ENCODE results near the gene DSC1.
"Not testable (repeated sequence)": the region's sequence is repeated elsewhere in the genome, so short reads cannot be mapped to it uniquely, and the experiment has no call there.

The DSC1 gene

DNA sequence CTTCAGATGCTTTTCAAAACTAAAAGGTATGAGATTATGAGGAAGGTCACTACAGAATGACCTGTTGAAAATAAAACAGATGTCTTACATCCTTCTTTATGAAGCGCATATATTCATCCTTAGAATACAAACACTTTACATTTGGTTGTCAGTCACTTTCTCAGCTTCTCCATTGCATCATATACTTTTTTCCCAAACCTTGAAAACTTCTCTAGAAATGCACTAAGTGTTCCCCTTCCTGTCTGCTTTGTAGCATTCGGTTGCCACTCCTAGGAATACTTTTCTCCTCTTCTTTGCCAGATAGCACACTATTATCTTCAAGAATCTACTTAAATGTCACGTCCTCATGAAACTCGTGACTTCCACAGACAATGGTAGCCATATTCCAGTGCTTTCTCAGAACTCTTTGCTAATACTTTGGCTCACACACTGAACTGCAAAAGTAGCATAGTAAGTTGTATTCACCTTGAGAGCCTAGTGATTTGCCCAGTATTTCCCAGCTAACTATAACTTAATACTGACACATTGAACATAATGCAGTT is 27.6 kb downstream of the DSC1 start:
- TF ChIP-seq, protein P1, sequence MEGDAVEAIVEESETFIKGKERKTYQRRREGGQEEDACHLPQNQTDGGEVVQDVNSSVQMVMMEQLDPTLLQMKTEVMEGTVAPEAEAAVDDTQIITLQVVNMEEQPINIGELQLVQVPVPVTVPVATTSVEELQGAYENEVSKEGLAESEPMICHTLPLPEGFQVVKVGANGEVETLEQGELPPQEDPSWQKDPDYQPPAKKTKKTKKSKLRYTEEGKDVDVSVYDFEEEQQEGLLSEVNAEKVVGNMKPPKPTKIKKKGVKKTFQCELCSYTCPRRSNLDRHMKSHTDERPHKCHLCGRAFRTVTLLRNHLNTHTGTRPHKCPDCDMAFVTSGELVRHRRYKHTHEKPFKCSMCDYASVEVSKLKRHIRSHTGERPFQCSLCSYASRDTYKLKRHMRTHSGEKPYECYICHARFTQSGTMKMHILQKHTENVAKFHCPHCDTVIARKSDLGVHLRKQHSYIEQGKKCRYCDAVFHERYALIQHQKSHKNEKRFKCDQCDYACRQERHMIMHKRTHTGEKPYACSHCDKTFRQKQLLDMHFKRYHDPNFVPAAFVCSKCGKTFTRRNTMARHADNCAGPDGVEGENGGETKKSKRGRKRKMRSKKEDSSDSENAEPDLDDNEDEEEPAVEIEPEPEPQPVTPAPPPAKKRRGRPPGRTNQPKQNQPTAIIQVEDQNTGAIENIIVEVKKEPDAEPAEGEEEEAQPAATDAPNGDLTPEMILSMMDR (IDR thresholded peaks at IDR 0.05; ENCODE audit: low read depth, low read length): no peak
- no peak overlapping the region for H3K4me3 ChIP-seq (ENCODE audit: low read depth, low read length)

DNA sequence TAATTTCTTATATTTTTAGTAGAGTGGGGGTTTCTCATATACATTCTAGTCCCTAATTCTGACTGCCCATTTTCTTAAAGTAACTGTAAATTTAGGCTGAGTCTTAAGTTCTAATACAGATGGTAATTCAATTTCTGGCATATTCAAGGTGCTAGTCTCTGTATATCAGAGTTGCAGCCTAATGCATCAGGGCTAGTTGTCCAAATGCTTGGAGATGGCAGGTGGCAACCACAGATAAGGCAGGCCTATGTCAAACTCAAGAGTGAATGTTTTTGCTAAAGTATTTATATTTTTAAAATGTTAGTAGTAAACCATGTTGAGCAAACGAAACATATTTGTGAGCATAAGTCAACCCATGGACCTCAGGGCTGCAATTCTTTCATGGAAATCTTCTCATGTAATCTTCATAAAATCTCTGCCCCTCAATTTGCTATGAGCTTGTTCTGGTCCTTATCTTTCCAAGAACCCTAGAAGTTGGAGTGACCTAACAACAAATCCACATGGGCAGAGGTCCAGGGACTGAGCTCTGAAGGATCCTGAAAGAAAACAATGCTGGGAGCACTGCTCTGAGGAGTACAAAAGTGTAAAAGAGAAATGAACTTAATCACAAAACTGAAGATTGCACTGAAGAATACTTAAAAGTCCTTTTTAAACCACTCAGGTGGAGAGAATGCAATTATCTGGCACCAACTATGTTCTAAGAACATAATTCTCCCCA is 33.1 kb downstream of the DSC1 start:
- TF ChIP-seq, protein P1 (IDR thresholded peaks at IDR 0.05; ENCODE audit: low read depth, low read length): no peak
- H3K4me3 ChIP-seq (ENCODE audit: low read depth, low read length): no peak overlapping the region

DNA sequence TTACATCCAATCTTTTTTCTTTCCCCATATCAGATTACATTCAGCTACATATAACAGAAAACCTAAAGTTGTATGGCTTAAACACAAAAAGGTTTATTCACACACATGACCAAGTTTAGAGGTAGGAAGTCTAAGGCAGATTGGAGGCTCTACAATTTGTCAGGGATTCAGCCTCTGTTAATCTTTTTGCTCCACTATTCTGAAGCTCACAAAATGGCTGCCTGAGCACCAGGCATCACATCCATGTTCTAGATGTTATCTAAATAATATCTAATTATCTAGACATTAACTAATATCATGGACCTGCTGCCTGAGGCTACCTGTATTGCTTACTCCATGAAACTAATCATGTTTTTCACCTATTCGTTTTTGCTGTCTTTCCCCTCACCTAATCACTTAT is 36.8 kb downstream of the DSC1 start:
- TF ChIP-seq, protein P1 (IDR thresholded peaks at IDR 0.05; ENCODE audit: low read depth, low read length): no peak
- H3K4me3 ChIP-seq (ENCODE audit: low read depth, low read length): no peak overlapping the region

DNA sequence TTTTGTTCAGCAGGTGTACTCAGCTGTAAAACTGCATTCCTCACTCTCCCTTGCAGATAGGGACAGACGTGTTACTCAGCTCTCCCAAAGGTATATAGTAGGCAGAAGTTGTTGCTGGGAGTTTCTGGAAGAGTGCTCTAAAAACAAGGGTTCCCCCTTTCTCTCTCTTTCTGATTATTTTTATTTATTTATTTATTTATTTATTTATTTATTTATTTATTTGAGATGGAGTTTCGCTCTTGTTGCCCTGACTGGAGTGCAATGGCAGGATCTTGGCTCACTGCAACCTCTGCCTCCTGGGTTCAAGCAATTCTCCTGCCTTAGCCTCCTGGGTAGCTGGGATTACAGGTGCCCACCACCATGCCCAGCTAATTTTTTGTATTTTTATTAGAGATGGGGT is 39.5 kb downstream of the DSC1 start:
- not testable (repeated sequence) for H3K4me3 ChIP-seq (ENCODE audit: low read depth, low read length)

DNA sequence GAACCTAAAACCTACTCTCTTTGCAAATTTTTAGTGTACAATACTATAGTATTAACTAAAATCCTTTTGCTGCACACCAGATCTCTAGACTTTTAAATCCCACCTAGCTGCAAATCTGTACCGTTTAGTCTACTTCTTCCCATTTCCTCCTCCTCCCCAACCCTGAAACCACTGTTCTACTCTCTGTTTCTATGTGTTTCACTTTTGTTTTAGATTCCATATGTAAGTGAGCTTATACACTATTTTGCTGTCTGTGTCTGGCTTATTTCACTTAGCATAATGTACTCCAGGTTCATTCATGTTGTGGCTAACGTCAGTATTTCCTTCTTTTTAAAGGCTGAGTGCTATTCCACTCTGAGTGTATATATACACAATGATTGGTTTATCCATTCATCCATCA is 42.1 kb downstream of the DSC1 start:
- no peak overlapping the region for H3K4me3 ChIP-seq (ENCODE audit: low read depth, low read length)
- TF ChIP-seq, protein P1 (IDR thresholded peaks at IDR 0.05; ENCODE audit: low read depth, low read length): no peak

DNA sequence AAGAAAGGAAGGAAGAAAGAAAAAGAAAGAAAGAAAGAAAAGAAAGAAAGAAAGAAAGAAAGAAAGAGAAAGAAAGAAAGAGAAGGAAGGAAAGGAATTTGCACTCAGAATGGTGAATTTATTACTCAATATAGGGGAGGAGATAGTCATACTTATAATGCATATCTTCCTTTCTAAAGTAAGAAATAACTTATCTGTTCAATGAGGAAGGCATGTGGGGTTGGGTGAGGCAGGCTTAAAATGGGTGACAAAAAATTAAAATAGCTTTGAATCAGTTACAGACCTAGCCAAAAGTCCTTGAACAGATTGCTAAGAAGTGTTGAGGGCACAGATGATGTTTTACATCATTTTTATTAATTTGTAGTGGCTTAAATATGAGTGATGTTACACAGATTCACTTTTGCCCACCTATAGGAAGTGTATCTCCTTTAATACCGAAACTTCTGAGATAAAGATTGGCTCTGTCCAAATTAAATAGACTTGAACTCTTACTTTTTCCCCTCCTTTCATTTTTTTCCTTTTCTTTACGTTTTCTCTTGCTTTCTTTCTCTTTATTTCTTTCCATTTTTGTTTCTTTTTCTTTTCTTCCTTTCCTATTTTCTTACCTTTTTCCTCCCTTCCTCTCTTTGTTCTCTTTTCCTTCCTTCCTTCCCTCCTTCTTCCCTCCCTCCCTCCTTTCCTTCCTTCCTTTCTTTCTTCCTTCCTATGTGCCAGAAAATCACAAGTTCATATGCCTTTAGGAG is 45.6 kb downstream of the DSC1 start:
- TF ChIP-seq, protein P1 (IDR thresholded peaks at IDR 0.05; ENCODE audit: low read depth, low read length): no peak
- no peak overlapping the region for H3K4me3 ChIP-seq (ENCODE audit: low read depth, low read length)

DNA sequence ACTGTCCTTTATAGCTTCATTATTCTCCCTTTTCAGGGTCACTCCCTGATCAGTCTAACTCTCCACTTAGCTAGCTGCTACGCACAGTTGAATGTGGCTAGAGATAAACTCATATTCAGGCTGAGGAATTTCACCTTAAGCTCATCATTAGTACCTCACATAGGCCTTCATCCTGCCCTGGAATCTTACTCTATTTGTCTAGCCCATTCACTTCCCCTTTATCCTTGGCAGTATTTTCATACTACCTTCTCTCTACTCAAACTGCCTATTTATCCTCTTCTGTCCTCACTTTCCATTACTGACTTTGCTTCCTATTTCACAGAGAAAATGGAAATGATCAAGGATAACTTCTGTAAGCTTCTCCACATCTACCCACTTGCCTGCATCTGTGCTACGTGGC is 49.9 kb downstream of the DSC1 start:
- H3K4me3 ChIP-seq (ENCODE audit: low read depth, low read length): no peak overlapping the region
- TF ChIP-seq, protein P1 (IDR thresholded peaks at IDR 0.05; ENCODE audit: low read depth, low read length): no peak
